Spinal cord (tissue), 10 donors: ENCODE data around the gene KLF9. TPM values are rescaled to one million over a fixed set of nuclear protein-coding genes. Genes with fewer than 3 reads are reported as not detected.
A peak's percentile ranks its signal among the peaks of the same experiment; 100 is the strongest.

Experiments
- DNase-seq, 6 donors: peaks; one replicate each; pipeline versions ENCODE4 v3.0.0 to v3.0.0-alpha.2; 2013 to 2015; ENCODE audit warnings: low spot score in 6 of 6, low read depth in 4 of 6
- H3K27ac ChIP-seq: one replicate; pipeline ENCODE4 v1.5.1; 2013; ENCODE audit warnings: low read depth, low read length, control low read depth
- H3K27me3 ChIP-seq: one replicate; pipeline ENCODE4 v1.6.1; 2013; ENCODE audit warnings: low read length; ENCODE audit not compliant: control insufficient read depth, insufficient read depth
- H3K36me3 ChIP-seq: one replicate; pipeline ENCODE4 v1.6.1; 2013; ENCODE audit warnings: low read length; ENCODE audit not compliant: control insufficient read depth, insufficient read depth
- H3K4me1 ChIP-seq: one replicate; pipeline ENCODE4 v1.6.1; 2013; ENCODE audit warnings: low read length; ENCODE audit not compliant: control insufficient read depth, insufficient read depth
- H3K4me3 ChIP-seq: one replicate; pipeline ENCODE4 v1.5.1; 2013; ENCODE audit warnings: low read depth, low read length, control low read depth
- H3K9me3 ChIP-seq: one replicate; pipeline ENCODE4 v1.6.1; 2013; ENCODE audit warnings: low read length; ENCODE audit not compliant: control insufficient read depth, insufficient read depth
- WGBS: methylation state at CpG from one replicate; pipeline ENCODE4 v1.1.5; 2013; ENCODE audit warnings: missing lambda C conversion rate; ENCODE audit not compliant: insufficient coverage; 5-methylcytosine and 5-hydroxymethylcytosine counted together
- polyA plus RNA-seq, 2 donors: library from polyadenylated mRNA; unstranded; fragments of 120-200 nt; gene quantifications; one replicate each; pipeline ENCODE4 v1.2.1, GENCODE V29; 2013; ENCODE audit not compliant: insufficient read length in 2 of 2
- total RNA-seq, 2 donors: library from RNA; depleted of rRNA in 1 of 2; stranded (reverse); fragments of 120-200 nt in 1 of 2; fragments of >200 nt in 1 of 2; gene quantifications; one replicate each; pipeline versions ENCODE4 v1.2.3 to v1.2.4, GENCODE V29; 2013 to 2014
- donor health status: healthy.

KLF9 gene
- total and polyA plus RNA-seq, 4 donors, result 8.5 to 25.3 (median 10.6) TPM

- H3K4me3 ChIP-seq, result no peak overlapping the region
- H3K4me1 ChIP-seq, result no peaks in the 10 kb centered on the region
- H3K27ac ChIP-seq, result no peak overlapping the region
- H3K27me3 ChIP-seq, result no peaks in the 10 kb centered on the region
- no peaks in the 10 kb centered on the region for H3K9me3 ChIP-seq
- 81% methylated on average over 10 of the region's 11 CpGs for WGBS
- peak in 1 of 6 donors; percentile 19 for DNase-seq
- H3K36me3 ChIP-seq, result no peaks in the 10 kb centered on the region
These were observed 12.9 kb upstream of the KLF9 start for GRCh38 chr9:70427161-70427945.

GRCh38 chr9:70425192-70425591, 10.7 kb upstream of the KLF9 start:
- Histone ChIP-seq H3K4me3 (no peak overlapping the region), H3K4me1 (peaks cover 17% of the 10 kb centered on the region), H3K27me3 (no peaks in the 10 kb centered on the region), H3K27ac (no peak overlapping the region), H3K9me3 (no peaks in the 10 kb centered on the region), H3K36me3 (no peaks in the 10 kb centered on the region)
- no peak for DNase-seq
- 88% methylated on average over 5 of the region's 8 CpGs for WGBS

GRCh38 chr9:70422371-70423043, 8.1 kb upstream of the KLF9 start:
- WGBS, result 74% methylated on average over 6 of the region's 6 CpGs
- H3K4me1 ChIP-seq, result peaks cover 38% of the 10 kb centered on the region
- no peak for DNase-seq
- no peaks in the 10 kb centered on the region for H3K36me3 ChIP-seq
- H3K27me3 ChIP-seq, result peaks cover 17% of the 10 kb centered on the region
- H3K27ac ChIP-seq, result no peak overlapping the region
- H3K4me3 ChIP-seq, result no peak overlapping the region
- no peaks in the 10 kb centered on the region for H3K9me3 ChIP-seq

- H3K27ac ChIP-seq, result peak overlapping the region; percentile 92
- no peaks in the 10 kb centered on the region for H3K36me3 ChIP-seq
- WGBS, result 29% methylated on average over 8 of the region's 9 CpGs
- no peaks in the 10 kb centered on the region for H3K9me3 ChIP-seq
- peak in 2 of 6 donors; percentile 33 to 53 for DNase-seq
- H3K4me3 ChIP-seq, result peak overlapping the region; percentile 58
- peaks cover 38% of the 10 kb centered on the region for H3K4me1 ChIP-seq
- peaks cover 21% of the 10 kb centered on the region for H3K27me3 ChIP-seq
These were observed 7.1 kb upstream of the KLF9 start for GRCh38 chr9:70421272-70422180.

GRCh38 chr9:70420441-70421271, 6.2 kb upstream of the KLF9 start:
- Histone ChIP-seq H3K27ac (peak overlapping the region; percentile 92), H3K36me3 (no peaks in the 10 kb centered on the region), H3K27me3 (peaks cover 25% of the 10 kb centered on the region), H3K4me1 (peaks cover 38% of the 10 kb centered on the region), H3K4me3 (peak overlapping the region; percentile 58), H3K9me3 (no peaks in the 10 kb centered on the region)
- 1% methylated on average over 22 of the region's 32 CpGs for WGBS
- DNase-seq, result peak in 3 of 6 donors; percentile 46 to 91 (median 85)

- Histone ChIP-seq H3K27me3 (peaks cover 28% of the 10 kb centered on the region), H3K27ac (peak overlapping the region; percentile 92), H3K9me3 (no peaks in the 10 kb centered on the region), H3K4me3 (peak overlapping the region; percentile 58), H3K4me1 (peaks cover 38% of the 10 kb centered on the region), H3K36me3 (no peaks in the 10 kb centered on the region)
- peak in 3 of 6 donors; percentile 33 to 85 (median 37) for DNase-seq
- under 1% methylated on average over 37 of the region's 60 CpGs for WGBS
These were observed 5.3 kb upstream of the KLF9 start for GRCh38 chr9:70419556-70420440.

GRCh38 chr9:70418822-70419555, 4.5 kb upstream of the KLF9 start:
- H3K27me3 ChIP-seq, result peaks cover 30% of the 10 kb centered on the region
- DNase-seq, result peak in 4 of 6 donors; percentile 65 to 96 (median 80)
- under 1% methylated on average over 63 of the region's 65 CpGs for whole genome bisulfite sequencing
- peaks cover 41% of the 10 kb centered on the region for H3K4me1 ChIP-seq
- peak overlapping the region; percentile 92 for H3K27ac ChIP-seq
- H3K36me3 ChIP-seq, result no peaks in the 10 kb centered on the region
- H3K9me3 ChIP-seq, result no peaks in the 10 kb centered on the region
- H3K4me3 ChIP-seq, result peak overlapping the region; percentile 58

- Histone ChIP-seq H3K27ac (no peak overlapping the region), H3K36me3 (no peaks in the 10 kb centered on the region), H3K27me3 (peaks cover 42% of the 10 kb centered on the region), H3K9me3 (no peaks in the 10 kb centered on the region), H3K4me1 (peaks cover 47% of the 10 kb centered on the region), H3K4me3 (no peak overlapping the region)
- WGBS, result 90% methylated on average over 2 of the region's 5 CpGs
- DNase-seq, result no peak
These were observed 1.0 kb upstream of the KLF9 start for GRCh38 chr9:70415476-70415875.
